HG02798 (cell line): ENCODE measurements around the gene EXOC6B.

Source experiments
- ATAC-seq: cut with Tn5 transposase; IDR thresholded peaks from one replicate; pipeline ENCODE4 v1.9.1; 2021; ENCODE audit warnings: mild to moderate bottlenecking; ENCODE audit not compliant: unreplicated experiment, poor library complexity

EXOC6B gene

DNA sequence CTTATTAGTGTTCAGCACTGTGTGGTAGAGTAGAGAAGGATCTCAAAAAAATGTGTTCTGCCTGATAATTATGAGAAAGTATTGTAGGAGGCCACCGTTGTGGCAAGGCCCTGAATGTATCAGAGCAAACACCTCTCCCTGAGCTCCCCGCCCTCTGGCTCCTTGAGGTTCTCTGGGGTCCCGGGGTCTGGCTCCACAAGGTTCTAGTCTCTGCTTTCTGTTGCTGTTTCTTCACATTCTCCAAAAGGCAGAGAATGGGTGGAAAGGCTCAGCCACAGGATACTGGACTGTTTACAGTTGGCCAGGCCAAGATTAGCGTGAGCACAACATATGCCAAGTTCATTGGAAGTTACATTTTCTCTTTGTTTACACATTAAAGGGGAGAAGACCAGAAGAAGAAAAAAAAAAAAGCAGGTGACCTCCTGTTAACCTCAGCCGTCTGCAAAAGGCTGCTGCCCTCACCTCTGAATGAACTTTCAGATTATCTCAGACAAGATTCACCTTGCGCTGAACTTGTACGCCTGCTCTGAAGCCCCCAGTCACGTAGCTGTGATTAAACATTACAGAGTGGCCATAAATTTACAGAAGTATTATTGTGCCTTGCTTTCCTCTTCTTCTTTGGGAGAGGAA, 621.6 kb downstream of the EXOC6B start:
- ATAC-seq = no peak

DNA sequence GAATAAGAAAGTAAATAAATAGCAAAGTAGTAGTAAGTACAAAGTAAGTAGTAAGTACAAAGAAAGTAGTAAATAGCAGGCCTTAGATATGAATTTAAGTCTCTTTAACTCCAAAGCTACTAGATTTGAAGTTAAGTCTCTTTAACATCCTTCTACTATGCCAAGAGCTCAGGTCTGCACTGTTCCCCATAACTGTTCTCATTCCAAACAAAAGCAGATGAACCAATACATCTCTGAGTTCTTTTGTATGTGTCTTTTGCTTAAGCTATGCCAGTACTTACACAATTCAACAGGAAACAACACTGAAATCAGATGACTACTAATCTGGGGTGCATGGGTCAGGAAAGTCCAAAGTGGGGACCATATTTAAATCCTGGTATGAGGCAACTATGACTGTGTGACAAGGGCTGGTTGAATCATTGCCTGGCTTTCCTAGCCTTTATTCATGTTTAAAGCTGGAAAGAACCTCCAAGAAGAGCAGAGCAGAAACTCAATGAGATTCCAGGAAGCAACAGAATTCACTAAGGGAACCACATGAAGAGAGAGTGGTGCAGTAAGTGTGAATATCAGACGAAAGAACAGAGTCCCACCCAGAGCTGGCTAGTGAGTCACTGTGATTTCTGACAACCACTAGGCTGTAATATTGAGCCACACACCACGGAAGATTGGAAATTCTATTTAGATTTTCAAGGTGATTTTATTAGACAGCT, 627.1 kb downstream of the EXOC6B start:
- ATAC-seq = no peak

- no peak for ATAC-seq
These were observed 632.1 kb downstream of the EXOC6B start for GRCh38 chr2:72193723-72194122.

DNA sequence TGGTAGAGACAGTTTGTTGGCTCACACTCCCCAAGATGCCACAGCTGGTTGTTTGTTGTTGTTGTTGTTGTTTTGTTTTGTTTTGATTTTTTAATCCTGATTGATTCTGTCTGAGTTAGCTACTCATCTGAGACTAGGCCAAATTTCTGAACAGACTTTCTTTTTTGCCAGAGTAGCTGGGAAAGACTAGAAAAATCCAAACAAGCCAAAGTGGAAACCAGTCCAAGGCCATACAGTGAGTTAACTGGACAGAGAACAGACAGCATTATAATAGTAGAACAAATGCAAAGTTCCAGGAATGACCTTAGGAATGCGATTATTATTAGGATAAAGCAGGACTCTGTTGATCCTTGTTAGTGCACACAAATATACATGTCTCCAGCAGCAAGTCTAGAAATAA, 634.4 kb downstream of the EXOC6B start:
- no peak for ATAC-seq

DNA sequence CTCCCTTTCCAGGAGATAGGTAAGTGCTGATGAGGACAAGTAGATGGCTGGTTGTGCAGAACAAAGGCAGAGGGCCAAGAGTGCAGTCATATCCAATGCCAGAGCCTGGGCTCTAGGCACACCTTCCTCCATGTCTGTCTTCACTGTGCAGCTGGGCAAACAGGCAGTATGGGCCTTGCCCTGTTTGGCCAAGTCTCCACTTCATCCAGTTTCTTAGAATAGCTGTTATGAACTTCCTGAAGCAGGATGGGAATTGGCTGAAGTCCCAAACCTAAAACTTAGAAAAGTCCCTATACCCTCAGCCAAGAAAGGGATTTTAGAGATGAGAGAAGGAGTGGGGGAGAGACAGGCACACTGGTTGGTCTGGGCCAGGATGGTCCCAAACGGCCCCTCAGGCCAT, 640.6 kb downstream of the EXOC6B start:
- no peak for ATAC-seq

DNA sequence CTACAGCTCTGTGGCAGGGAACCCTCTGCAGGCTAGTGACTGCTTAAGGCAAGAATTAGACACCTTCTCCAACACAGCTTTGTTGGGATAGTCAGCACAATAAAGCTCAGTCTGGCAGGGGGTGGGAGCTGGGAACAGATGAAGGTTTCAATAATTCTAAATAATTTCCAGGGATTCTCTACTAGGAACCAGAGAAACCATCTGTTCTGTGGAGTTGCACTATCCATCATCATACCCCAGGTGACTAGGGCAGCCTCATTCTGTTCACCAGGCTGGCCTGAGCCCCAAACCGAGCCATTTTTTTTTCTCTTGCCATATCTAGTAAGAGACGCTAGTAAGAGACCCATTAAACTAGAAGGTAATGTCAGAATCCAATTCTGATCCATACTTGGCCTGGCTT, 642.4 kb downstream of the EXOC6B start:
- ATAC-seq = no peak

DNA sequence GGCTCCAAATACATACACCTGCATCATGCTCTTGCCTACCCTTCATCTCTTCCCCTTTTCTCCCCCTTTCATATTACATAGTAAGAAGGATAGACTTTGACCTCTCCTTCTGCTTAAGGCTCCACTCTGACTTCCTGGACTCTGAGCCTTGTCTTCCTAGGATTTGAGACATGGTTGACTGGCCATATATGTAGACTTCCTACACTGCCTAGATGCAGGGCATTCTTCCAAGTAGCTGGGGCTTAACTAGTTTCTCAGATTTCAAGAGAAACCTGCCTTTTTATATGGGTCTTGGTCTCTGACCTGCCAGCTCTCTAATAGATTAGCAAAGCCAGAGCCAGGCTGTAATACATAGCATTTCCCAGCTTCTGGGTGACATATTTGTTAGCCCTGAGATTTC, 642.8 kb downstream of the EXOC6B start:
- ATAC-seq = no peak

GRCh38 chr2:72182547-72182946, 643.3 kb downstream of the EXOC6B start:
- ATAC-seq = no peak

- ATAC-seq = no peak
These were observed 644.2 kb downstream of the EXOC6B start for GRCh38 chr2:72181616-72182015.

GRCh38 chr2:72180351-72180750, 645.5 kb downstream of the EXOC6B start:
- ATAC-seq = no peak

DNA sequence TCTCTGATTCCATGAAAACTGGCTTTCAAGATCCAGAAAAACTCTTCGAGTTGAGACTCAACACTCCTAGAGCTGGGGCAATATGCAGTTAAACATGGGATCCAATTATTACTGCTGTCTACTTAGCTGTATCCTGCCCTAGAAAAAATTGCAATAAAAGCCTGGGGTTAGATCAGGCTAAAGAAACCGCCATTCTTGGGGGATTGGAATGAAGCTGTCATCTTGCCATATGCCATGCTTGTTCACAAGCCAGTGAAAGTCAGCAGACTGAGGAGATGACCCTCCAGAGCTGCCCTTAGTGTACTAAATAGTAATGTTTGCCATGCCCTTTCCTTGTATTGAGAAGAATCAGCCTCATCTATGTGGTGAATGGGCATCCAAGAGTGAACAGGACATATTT, 647.3 kb downstream of the EXOC6B start:
- ATAC-seq = no peak

GRCh38 chr2:72176281-72176680, 649.6 kb downstream of the EXOC6B start:
- ATAC-seq = no peak

DNA sequence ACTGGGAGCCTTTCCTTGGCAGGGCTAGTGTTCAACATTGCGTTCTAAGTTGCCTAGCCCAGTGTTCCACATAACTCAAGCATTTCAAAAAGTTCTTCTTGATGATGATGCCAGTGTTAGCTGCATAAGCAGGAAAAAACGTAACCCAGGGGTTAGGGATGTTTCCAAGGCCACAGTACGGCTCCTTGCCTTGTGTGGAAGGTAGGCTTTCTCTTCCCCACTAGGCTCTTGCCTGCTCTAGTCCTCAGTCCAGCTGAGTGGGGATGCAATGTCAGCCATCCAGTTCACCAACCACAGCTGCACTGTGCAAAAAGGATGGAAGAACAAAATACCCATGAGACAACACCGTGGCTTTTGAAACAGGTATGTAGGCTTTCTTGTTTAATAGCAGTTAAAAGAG, 650.2 kb downstream of the EXOC6B start:
- no peak for ATAC-seq

- ATAC-seq = no peak
These were observed 652.1 kb downstream of the EXOC6B start for GRCh38 chr2:72173640-72174321.

- no peak for ATAC-seq
These were observed 653.4 kb downstream of the EXOC6B start for GRCh38 chr2:72172478-72172877.

DNA sequence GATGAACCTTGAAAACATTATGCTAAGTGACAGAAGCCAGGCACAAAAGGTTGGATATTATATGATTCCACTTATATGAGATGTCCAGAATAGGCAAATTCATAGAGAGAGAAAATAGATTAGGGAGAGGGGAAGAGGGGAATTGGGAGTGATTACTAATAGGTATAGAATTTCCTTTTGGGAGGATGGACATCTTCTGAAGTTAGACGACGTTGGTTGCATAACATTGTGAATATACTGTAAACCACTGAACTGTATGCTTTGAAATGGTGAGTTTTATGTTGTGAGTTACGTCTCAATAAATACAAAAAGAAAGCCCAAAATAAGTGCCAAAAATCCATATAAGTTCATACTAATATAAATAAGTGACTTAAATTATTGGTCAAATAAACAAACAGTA, 659.6 kb downstream of the EXOC6B start:
- no peak for ATAC-seq

- ATAC-seq = no peak
These were observed 660.0 kb downstream of the EXOC6B start for GRCh38 chr2:72165792-72166191.

- ATAC-seq = no peak
These were observed 663.3 kb downstream of the EXOC6B start for GRCh38 chr2:72162574-72162973.

DNA sequence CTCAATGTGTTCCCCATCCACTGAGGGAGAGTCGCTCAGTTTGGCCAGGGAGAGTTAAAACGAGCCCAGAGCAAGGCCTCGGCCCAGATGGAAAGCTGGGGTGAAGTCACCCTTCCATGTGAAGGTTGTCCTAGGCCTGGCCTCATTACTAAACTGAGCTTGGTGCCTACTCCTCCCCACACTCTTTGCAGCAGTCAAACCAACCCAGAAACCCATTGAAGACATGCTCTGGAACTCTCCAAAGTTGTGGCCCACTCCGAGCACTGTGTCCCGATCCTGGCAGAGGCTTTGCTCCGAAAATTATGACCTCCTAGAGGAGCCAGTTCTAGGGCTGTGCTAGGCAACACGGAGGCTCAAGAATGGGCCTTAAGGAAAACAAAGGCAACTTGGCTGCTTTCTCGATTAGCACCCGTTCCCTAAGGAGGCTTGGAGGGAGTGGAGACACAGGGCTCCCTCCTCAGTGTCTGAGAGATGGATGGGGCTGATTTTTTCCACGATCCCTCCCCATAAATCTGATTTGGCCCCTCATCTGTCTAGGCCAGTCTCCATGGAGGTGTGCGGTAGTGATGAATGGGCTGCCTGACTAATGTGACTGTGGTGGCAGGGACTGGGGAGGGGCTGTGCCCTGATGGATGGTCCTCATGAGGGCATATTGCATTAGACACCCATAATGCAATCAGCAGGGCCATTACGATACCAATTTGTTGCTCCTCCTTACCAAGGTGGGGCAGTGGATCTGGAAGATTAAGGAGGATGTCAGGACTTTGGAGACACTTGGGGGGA, 666.4 kb downstream of the EXOC6B start:
- ATAC-seq = no peak

DNA sequence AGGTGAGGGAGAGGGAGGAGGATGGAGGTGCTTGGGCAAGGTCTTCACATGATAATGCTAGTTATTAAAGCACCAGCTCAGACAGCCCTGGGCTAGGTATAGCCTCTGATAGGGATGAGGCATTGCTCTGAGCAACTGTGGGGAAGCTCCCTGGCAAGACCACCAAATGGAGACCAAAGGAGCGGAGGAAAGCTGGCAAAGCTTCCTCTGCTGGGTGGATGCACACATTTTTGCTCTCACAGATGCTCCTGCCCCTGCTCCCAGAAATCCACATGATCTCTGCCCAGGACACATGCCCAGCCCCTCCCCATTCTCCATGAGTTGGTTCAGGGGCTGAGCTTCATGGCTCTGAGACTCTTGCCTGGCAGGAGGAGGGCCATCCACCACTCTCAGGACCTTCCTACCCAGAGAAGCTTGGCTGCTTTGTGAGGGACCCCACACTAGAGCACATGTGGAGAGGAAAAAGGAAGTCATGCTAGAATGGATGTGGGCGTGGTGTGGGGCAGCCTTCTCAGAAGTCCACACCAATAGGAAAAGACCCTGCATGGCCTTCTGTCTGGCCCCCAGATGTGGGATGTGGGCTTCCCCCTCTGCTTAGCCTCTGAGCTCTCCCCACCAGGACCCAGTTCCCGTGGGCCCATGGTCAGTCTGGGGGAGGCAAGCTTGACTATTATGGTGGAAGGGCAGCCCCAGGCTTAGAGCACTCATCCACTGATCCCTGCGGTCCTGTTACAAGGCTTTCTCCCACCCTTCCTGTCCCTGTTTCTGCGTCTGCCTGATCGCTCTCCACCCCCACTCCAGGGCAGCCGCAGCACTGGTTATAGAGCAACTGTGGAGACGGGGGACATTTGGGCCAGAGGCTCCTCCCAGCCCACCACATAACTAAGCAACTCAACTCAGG, 667.7 kb downstream of the EXOC6B start:
- ATAC-seq = no peak
